HG03196 (cell line): Measurements from ENCODE around the gene CDKAL1.

Experiments
- ATAC-seq: cut with Tn5 transposase; IDR thresholded peaks from one replicate; pipeline ENCODE4 v1.9.1; 2021; ENCODE audit not compliant: unreplicated experiment

The CDKAL1 gene

DNA sequence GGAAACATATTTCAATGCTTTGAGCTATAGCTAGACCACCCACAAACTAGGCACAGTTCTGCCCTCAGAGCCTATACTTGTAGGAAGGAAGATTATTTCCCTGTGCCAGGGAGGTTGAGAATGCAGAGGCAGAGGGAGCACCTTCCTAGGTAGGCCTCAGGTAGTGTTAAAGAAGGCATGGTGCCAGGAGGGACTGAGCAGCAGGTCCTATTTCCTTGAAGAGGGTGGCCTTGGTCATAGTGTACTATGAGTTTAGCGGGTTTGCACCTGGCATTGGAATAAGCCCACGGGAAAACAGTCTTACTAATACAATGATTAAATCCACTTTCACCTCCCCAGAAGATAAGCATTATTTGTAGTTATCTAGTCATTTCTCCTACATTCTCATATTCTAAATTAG is 375.4 kb downstream of the CDKAL1 start:
- no peak for ATAC-seq

DNA sequence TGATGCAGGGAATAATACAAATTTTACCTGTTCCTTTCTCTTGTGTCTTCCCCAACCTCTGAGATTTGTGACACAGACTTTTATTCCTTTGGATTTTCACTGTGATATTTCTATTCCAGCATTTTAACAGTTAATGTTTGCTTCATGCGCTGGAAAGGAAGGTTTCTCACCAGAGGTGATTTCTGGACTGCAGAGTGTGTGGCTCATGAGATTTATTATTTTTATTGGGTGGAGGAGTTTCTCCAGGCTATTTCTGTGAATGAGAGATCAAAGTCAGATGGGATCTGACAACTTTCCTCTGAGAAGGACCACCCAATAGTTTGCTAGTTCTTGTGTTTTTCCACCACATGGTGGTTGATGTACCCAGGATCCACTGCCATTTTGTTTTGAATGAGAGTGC is 377.5 kb downstream of the CDKAL1 start:
- ATAC-seq = no peak

- no peak for ATAC-seq
Observed at GRCh38 chr6:20915156-20915555, 380.9 kb downstream of the CDKAL1 start.

DNA sequence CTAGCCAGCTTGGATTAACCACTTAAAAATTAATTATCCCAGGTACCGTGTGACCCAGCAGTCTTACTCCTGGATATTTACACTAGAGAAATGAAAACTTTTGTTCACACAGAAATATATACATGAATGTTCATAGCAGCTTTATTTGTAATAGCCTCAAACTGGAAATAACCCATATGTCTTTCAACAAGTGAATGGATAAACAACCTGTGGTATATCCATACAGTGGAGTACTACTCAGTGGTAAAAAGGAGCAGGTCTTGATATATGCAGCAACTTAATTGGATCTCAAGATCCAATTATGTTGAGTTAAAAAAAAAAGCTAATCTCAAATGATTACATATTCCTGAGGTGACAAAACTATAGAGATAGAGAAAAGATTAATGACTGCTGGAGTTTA is 381.4 kb downstream of the CDKAL1 start:
- no peak for ATAC-seq

DNA sequence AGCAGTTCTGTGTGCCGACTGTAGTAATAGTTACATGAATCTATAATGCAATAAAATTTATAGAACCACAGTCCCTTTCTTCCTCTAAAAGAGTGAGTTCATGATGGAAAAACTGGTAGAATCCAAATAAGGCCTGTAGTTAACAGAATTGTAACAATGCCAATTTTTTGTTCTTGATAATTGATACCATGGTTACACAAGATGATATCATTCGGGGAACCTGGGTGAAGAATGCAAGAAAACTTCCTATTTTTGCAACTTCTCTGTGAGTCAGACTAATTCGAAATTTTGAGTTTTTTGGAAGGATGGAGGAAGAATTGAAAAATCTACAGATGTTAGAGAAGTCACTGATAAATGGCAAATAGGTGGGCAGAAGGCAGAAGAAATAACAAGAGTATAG is 381.8 kb downstream of the CDKAL1 start:
- no peak for ATAC-seq

DNA sequence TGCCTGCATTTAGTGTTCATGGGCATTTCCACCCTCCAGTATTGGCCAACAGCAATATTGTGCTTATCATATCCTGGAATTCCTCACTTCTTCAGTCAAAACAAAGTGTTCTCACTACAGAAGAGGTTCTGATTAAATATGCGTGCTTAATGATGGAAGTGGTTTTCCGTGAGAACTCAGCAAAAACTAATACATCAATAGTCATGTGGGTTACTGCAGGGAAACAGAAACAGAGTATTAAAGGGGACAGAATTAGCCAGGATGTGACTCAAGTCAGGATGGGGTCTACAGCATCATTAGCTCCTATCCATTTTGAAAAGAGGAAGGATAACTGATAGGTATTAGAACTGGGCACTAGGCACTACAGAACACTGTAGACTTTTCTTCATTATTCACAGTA is 384.6 kb downstream of the CDKAL1 start:
- no peak for ATAC-seq

GRCh38 chr6:20919677-20920385 is 385.6 kb downstream of the CDKAL1 start:
- peak; percentile 73 for ATAC-seq

DNA sequence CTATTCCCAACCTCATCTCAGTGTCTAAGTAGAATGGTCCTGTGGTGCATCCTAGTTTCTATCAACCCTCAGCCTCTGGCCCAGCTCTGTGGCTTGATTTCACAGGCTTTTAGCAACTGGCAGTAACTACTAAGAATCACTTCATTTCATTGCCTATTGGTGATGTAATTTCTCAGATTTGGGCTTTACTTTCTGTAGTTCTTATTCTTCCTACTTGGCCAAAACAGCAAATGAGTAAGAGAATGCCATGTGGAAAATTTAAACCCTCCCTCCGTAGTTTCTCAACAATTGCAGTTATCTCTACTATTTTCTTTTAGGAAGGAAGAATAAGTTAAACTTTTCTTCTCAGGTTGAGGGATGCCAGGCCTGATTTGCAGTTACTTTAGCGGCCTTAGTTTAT is 387.3 kb downstream of the CDKAL1 start:
- no peak for ATAC-seq

DNA sequence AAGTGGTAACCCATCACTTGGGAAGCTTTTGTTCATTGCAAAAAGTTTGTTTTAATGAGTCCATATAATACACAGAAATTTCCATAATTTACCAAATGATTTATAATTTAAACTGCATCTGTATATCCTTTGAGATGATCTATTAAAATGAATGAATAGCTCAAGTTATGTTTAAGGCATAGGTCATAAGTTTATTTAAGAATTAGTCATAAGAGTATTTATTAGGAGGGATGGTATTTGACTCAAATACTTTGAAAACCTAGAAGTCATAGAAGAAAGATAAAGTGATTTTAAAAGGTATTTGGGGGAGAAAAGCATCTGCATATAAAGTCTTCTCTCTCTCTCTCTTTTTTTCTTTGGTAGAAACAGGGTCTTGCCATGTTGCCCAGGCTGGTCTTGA is 388.5 kb downstream of the CDKAL1 start:
- ATAC-seq = no peak

DNA sequence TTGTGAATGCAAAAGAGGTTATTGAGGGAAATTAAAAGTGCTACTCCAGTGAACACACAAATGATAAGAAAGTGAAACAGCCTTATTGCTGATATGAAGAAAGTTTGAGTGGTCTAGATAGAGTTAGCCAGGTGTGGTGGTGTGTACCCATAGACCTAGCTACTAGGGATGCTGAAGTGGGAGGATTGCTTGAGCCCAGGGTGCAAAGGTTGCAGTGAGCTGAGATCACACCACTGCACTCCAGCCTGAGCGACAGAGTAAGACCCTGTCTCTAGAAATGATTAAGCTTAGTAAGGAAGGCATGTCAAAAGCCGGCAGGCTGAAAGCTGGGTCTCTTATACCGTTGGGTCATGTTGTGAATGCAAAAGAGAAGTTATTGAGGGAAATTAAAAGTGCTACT is 389.8 kb downstream of the CDKAL1 start:
- peak; percentile 41 for ATAC-seq

DNA sequence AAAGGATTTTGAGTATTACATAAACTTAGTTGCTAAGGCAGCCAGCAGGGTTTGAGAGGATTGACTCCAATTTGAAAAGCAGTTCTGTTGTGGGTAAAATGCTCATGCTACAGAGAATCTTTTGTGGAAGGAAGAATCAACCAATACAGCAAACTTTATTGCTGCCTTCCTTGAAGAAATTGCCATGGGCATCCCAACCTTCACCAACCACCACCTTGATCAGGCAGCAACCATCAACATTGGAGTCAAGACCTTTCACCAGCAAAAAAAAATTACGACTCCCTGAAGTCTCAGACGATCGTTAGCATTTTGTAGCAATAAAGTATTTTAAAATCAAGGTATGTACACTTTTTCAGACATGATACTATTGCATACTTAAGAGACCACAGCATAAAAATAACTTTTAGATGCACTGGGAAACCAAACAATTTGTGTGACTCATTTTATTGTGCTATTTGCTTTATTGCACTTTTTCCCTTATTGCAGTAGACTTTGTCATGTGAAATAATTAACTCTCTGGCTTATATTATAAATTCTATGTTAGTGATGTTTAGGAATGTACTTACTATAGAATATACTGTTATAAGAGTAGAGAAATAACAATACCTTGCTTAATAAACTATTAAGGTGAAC is 390.8 kb downstream of the CDKAL1 start:
- no peak for ATAC-seq

DNA sequence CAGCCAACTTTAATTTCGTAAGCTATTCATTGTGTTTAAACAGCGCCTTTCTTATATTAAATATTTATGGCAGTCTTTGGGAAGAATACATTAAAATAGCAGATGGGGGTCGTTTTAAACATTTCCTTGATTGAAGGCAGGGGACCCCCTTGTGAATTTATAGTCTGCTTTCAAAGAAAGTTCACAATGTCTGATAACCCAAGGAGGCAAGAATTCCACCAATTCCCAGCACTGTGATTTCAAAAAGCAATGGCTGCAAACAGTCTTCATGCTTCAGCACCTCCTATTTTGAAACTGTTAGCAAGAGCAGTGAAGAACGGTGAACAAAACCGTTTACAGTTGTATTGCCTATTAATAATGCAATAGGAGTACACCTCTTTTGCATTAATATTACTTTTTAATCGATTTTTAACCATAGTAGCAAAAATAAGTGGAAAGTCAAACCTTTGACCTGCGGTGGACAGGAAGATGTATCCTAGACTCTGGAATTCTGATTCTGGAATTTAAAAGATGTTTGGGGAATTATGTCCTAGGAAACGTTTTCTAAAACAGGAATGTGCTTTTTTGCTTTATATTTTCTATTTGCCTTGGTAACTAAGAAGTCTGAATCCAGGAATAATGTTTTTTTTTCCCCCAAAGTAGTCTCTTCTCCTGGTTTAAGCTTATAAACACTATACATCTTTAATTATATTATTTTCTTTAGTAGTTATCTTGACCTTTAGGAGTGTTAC is 393.0 kb downstream of the CDKAL1 start:
- no peak for ATAC-seq

- no peak for ATAC-seq
Observed at GRCh38 chr6:20929283-20929682, 395.0 kb downstream of the CDKAL1 start.

DNA sequence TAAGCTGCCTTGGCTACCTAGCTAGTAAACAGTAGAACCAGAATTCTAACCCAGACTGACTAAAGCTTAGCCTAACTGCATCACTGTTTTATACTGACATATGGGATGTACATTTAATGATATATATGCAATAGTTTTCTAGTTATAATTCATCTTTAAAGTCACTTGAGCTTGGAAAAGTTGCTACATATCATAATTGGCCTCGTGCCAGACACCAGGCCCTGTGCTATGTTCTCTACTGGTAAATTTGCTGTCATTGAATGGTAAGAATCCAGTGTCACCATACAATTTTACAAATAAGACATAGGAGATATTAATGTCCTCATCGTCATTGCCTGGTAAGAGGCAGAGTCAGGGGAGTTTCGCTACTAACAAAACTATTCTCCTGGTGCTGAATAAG is 396.8 kb downstream of the CDKAL1 start:
- no peak for ATAC-seq

DNA sequence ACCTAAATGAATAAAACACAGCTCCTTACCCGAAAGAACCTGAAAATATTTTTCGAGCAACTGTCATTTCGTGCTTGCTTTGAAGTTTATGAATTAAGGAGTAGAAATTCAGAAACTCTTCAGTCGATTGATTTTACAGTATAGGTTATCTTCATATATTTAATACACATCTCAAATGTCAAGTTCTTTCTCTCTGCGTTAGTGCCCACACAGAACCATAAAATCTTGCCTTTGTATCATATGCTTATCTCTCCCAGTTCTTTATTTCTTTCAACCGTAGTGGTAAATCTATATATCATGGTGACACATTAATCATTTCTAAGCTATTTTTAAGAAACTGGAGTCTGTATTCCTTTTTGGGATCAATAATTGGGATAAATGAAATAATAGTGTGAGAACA is 397.5 kb downstream of the CDKAL1 start:
- no peak for ATAC-seq

GRCh38 chr6:20932284-20932683 is 398.0 kb downstream of the CDKAL1 start:
- no peak for ATAC-seq

DNA sequence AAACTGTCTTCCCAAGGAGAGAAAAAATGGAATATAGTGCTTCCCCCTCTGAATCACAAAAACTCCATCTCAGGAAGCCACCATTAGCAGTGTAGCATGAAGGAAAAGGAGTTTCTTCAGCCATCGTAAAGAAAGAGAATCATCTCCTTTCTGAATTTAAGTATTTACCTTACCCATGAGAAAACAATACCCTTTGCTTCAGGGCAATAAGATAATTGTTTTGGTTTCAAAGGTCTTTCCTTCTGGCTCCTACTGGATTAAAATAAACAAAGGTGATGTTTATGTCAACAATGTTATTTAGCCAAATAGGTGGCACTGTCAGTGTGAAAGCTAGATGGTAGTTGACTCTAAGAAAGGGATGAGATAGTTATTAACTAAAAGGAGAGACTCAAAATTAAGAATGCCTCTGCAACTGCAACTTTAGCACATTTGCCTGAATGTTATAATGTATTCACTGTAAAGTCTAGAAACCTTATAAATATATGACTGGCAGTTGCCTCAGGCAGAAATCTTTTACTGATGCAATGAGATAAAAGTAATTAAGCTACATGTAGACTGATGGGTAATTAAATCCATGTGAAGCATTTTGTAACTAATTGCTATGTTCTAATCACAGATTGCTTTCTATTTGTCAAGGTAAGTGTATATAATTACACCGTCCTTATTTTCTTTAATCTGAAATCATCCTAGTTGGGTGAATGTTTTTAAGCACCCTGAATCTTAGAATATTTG is 399.0 kb downstream of the CDKAL1 start:
- no peak for ATAC-seq

GRCh38 chr6:20936949-20937348 is 402.7 kb downstream of the CDKAL1 start:
- no peak for ATAC-seq

DNA sequence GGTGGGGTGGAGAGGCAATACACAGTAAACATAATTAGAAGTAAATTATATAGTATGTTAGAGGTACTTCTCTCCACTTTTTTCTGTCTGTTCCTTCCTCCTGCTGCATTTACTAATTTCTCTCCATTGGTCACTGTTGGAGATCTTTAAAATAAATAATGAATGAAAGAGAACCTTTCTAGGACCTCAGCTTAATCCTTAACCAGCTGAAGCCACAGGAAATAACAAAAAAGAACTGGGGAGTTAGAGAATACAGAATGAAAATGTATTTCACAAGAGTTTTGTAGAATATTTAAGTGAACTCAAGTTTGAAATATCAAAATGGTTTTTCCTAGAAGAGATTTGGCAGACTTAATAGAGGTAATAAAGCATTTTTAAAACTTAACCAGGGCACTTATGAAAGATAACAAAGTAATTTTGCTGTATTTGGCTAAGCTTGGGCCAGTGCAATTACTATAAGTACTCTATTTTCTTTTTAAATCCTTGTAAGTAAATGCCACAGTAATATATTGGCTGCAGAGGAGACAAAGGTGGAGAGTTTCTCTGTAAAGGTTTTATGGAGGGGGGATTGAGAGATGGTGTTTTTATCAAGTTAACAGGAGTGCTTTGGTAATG is 405.0 kb downstream of the CDKAL1 start:
- ATAC-seq = peak; percentile 68

DNA sequence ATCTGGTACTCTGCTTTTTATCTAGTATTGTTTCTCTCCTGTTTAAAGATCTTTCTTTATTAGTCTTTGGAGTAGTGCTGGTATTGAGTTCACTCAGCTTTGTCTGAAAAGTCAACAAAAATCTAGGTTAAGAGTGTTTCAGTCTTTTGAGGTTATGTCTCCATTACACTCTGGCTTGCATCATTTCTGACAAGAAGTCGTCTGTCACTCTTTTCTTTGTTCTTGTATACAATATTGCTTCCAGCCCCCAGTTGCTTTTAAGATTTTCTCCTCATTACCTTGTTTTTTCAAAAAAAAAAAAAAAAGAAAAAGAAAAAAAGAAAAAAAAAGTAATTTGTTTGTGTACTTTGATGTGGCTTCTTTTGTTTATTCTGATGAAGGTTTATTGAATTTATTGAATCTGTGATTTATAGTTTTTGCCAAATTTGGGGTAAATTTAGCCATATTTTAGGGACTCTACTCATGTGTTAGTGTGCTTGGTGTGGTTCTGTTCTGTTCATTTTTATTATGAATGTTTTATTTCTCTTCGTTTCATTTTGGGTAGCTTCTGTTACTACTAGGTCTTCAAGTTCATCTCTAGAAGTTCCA is 408.9 kb downstream of the CDKAL1 start:
- ATAC-seq = no peak

DNA sequence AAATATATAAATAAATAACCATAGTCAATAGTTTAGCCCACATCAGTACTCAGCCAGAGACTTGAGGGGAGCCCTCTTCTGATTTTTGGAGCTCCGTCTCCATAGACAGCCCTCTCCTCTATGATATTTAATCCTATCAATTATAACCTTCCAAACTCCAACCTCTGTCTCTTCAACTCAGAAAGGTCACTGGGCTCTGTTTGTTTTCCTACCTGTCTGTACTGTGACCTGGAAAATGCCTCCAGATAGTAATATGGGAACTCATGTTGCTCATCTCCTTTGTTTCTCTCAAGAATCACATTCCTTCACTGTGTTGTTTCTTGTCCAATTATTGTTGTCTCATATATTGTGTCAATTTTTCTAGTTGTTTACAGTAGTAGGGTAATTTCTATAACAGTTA is 409.7 kb downstream of the CDKAL1 start:
- ATAC-seq = no peak
